Stimulated activated CD4-positive, alpha-beta T cell treated with anti-CD3 and anti-CD28 coated beads, Interleukin-15, amount 100 ng/mL, for 48 hours (primary cell): Measurements from ENCODE around the gene RBPMS2.

Source experiments
- DNase-seq, 2 donors: peaks; one replicate each; pipeline ENCODE4 v3.0.0-alpha.2; 2020; ENCODE audit warnings: low read depth in 2 of 2

Gene RBPMS2

GRCh38 chr15:64691896-64692565 lies 83.4 kb downstream of the RBPMS2 start:
- no peak for DNase-seq

- DNase-seq: no peak
These were observed 84.7 kb downstream of the RBPMS2 start for GRCh38 chr15:64690578-64691296.

GRCh38 chr15:64690008-64690407 lies 85.4 kb downstream of the RBPMS2 start:
- DNase-seq: no peak
